Pulmonary artery endothelial cell (primary cell): ENCODE results near the gene GLUD1. TPM values are rescaled to one million over a fixed set of nuclear protein-coding genes. Genes with fewer than 3 reads are reported as not detected.
"Not testable (repeated sequence)": the region's sequence is repeated elsewhere in the genome, so short reads cannot be mapped to it uniquely, and the experiment has no call there.

Experiments
- DNase-seq: peaks from one replicate; pipeline ENCODE4 v3.0.0-alpha.2; 2011; ENCODE audit warnings: low read depth, low spot score
- total RNA-seq: library from RNA; depleted of rRNA; stranded (reverse); fragments of >200 nt; gene quantifications from 2 replicates; pipeline ENCODE4 v1.2.3, GENCODE V29; 2014

GLUD1 gene
- total RNA-seq, 1 donor from 2014 or later, result 228 TPM

GRCh38 chr10:87045434-87045938 is 49.2 kb downstream of the GLUD1 start:
- DNase-seq, result no peak

- DNase-seq, result not testable (repeated sequence)
These were observed 51.1 kb downstream of the GLUD1 start for GRCh38 chr10:87043579-87043978.

- no peak for DNase-seq
These were observed 55.9 kb downstream of the GLUD1 start for GRCh38 chr10:87038786-87039185.

- no peak for DNase-seq
These were observed 56.3 kb downstream of the GLUD1 start for GRCh38 chr10:87038286-87038717.

- no peak for DNase-seq
These were observed 58.0 kb downstream of the GLUD1 start for GRCh38 chr10:87036623-87037022.

GRCh38 chr10:87030912-87031635 is 63.6 kb downstream of the GLUD1 start:
- DNase-seq, result no peak

GRCh38 chr10:87030419-87030818 is 64.2 kb downstream of the GLUD1 start:
- not testable (repeated sequence) for DNase-seq

- not testable (repeated sequence) for DNase-seq
These were observed 67.7 kb downstream of the GLUD1 start for GRCh38 chr10:87026747-87027508.

GRCh38 chr10:87025285-87025958 is 69.2 kb downstream of the GLUD1 start:
- DNase-seq, result peak; percentile 44

- not testable (repeated sequence) for DNase-seq
These were observed 74.6 kb downstream of the GLUD1 start, which contains the start of gene FAM25A for GRCh38 chr10:87020056-87020455. Gene FAM25A (plus strand): TSS chr10:87020294. CDS start chr10:87020325, 31 bp downstream.

GRCh38 chr10:87019504-87019903 is 75.1 kb downstream of the GLUD1 start:
- not testable (repeated sequence) for DNase-seq

GRCh38 chr10:87019066-87019465 is 75.6 kb downstream of the GLUD1 start:
- not testable (repeated sequence) for DNase-seq

- not testable (repeated sequence) for DNase-seq
These were observed 76.5 kb downstream of the GLUD1 start for GRCh38 chr10:87018127-87018526.

- DNase-seq, result not testable (repeated sequence)
These were observed 79.5 kb downstream of the GLUD1 start for GRCh38 chr10:87014986-87015716.

- DNase-seq, result not testable (repeated sequence)
These were observed 81.1 kb downstream of the GLUD1 start for GRCh38 chr10:87013528-87013927.

GRCh38 chr10:87009134-87009696 is 85.4 kb downstream of the GLUD1 start:
- not testable (repeated sequence) for DNase-seq

GRCh38 chr10:87008303-87008702 is 86.3 kb downstream of the GLUD1 start:
- DNase-seq, result not testable (repeated sequence)

GRCh38 chr10:87007674-87008073 is 87.0 kb downstream of the GLUD1 start:
- not testable (repeated sequence) for DNase-seq

- DNase-seq, result not testable (repeated sequence)
These were observed 87.5 kb downstream of the GLUD1 start for GRCh38 chr10:87007124-87007523.

GRCh38 chr10:87000491-87000890 is 94.2 kb downstream of the GLUD1 start:
- DNase-seq, result no peak
